Posterior cingulate gyrus (tissue), 11 donors: ENCODE results near the gene TMEM174.
"Not testable (repeated sequence)": the region's sequence is repeated elsewhere in the genome, so short reads cannot be mapped to it uniquely, and the experiment has no call there.

Source experiments
- DNase-seq, 10 donors: peaks; one replicate each; pipeline versions ENCODE4 v3.0.0 to v3.0.0-alpha.2; 2020 to 2021; ENCODE audit warnings: mixed read lengths in 3 of 10
- intact Hi-C: fragments of 100-400 bp; cut with DNase I; formaldehyde crosslinking; loops from one replicate; pipeline ENCODE4 v1.15.1; 2023

TMEM174 gene

GRCh38 chr5:73215891-73216610 is 43.1 kb downstream of the TMEM174 start:
- intact Hi-C loops: loop anchor here (5.0 kb wide), 2 partner anchors 236 to 259 kb away; partner anchors contain the start of gene FCHO2
- peak in 9 of 10 donors; percentile 39 to 94 (median 72) for DNase-seq

GRCh38 chr5:73218552-73219171 is 45.7 kb downstream of the TMEM174 start:
- DNase-seq: no peak
- intact Hi-C loops: loop anchor here (5.0 kb wide), 2 partner anchors 234 to 261 kb away; partner anchors contain the start of gene FCHO2

DNA sequence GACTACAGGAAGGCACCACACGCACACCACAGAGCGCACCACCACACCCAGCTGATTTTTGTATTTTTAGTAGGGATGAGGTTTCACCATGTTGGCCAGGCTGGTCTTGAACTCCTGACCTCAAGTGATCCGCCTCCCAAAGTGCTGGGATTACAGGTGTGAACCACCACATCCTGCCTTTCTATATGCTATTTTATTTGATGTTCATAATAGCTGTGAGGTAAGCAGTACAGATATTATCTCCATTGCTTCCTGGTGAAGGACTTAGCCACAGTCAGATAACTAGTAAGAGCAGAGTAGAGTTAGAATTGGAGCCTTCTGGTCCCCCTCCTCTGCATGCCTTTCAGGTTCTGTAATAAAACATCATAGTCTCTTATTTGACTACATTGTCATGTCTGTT is 46.3 kb downstream of the TMEM174 start:
- intact Hi-C loops: loop anchor here (5.0 kb wide), 2 partner anchors 233 to 262 kb away; partner anchors contain the start of gene FCHO2
- not testable (repeated sequence) for DNase-seq

DNA sequence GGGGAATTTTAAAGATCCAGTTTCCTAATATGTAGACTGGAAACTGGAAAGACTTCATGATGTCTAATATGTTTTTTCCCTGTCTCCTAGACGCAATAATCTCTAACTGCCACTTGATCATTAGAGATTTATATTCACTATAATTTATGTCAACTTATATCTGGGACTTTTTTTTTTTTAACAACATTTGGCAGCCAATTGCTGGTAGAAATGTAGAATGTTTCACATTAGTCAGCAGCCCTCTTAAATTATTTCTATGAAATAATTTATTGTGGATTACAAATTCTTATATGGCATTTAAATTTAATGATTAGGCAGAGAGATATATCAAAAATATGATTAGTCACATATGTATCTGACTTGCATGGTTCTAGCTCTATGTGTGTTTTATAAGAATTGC is 48.2 kb downstream of the TMEM174 start:
- intact Hi-C loops: no loop called here
- DNase-seq: no peak

DNA sequence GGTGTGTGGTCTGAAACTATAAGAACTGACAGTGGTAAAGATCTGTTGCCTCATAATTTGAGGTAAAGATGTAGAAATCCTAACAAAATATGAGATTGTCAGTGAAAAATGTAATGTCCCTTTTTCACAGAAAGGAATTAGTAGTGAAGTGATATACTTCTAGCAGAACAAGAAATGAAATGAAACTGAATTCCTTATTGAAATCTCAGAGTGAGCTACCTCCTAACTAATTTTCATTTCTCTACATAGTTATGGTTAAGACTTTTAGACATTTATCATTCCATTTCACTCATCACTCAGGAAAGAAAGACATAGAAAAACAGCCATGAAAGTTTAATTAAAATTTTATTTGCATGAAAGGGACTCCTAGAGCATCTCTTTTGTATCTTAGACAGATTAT is 48.7 kb downstream of the TMEM174 start:
- intact Hi-C loops: no loop called here
- DNase-seq: no peak

DNA sequence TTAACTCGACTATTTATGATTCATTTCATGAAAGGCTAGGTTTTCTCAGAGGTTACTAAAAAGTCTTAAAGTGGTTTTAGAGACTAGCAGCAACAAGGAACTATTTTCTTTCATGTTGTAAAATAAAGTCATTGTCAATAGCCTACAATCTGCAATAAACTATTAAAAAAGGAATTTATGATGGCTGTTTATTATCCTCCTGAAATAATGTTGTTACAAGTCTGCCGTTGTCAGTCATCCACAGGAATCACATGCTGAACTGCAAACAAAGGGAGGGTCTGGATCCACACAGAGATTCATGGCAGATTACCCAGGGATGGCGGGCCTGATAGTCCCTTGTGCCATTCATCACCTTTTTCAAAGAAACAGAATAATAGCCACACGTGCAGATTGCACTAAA is 49.2 kb downstream of the TMEM174 start:
- intact Hi-C loops: no loop called here
- no peak for DNase-seq
